Measurements from ENCODE around the gene RRAD. TPM values are rescaled to one million over a fixed set of nuclear protein-coding genes. Genes with fewer than 3 reads are reported as not detected.
A peak's percentile ranks its signal among the peaks of the same experiment; 100 is the strongest.

Gene RRAD
- total RNA-seq, 1 experiment from 2014 or later, result 2.8 TPM

GRCh38 chr16:66954097-66954659, 28.8 kb upstream of the RRAD start:
- CTCF ChIA-PET, result interaction anchor here (0.5 to 0.6 kb wide), 5 partner anchors 9 to 466 kb away, joined by 3 to 12 read pairs (median 6); no protein-coding TSS in a partner anchor

GRCh38 chr16:66953462-66954096, 28.2 kb upstream of the RRAD start:
- Histone ChIP-seq H3K27ac (ENCODE audit: low read length) (no peak overlapping the region), H3K4me3 (ENCODE audit: low read length) (no peak overlapping the region), H3K79me2 (ENCODE audit: low read length) (no peaks in the 10 kb centered on the region), H3K9me2 (replicated peaks; ENCODE audit: low read length) (no peaks in the 10 kb centered on the region), H2AFZ (ENCODE audit: low read length) (peak overlapping the region; percentile 62), H3K4me2 (ENCODE audit: low read length) (no peak overlapping the region), H3F3A (ENCODE audit: low read length, unreplicated experiment) (no peaks in the 10 kb centered on the region), H3K9ac (ENCODE audit: low read length) (no peak overlapping the region), H3K27me3 (ENCODE audit: low read length) (no peaks in the 10 kb centered on the region), H3K9me3 (ENCODE audit: low read length) (no peaks in the 10 kb centered on the region), H3K4me1 (ENCODE audit: insufficient read depth, low read length) (no peaks in the 10 kb centered on the region), H3K36me3 (ENCODE audit: low read depth, low read length) (no peaks in the 10 kb centered on the region), H4K20me1 (ENCODE audit: low read length) (no peaks in the 10 kb centered on the region)
- intact Hi-C loops (cut with micrococcal nuclease), result loop anchor here (1.0 to 5.0 kb wide), 2 partner anchors 204 to 232 kb away; partner anchors contain the start of genes FBXL8 and TRADD
- ATAC-seq (no peak), DNase-seq (no peak)
- CTCF ChIA-PET, result interaction anchor here (0.5 to 0.6 kb wide), 6 partner anchors 10 to 527 kb away, joined by 3 to 12 read pairs (median 5); no protein-coding TSS in a partner anchor
- TF ChIP-seq CTCF (conservative IDR thresholded peaks at IDR 0.05; ENCODE audit: low read depth, low read length), result no peak
- no TSS peak for BruUV-seq (replicated peaks)
- POLR2A ChIA-PET (ENCODE audit: unreplicated experiment), result no interaction called here

More at GRCh38 chr16:66954097-66954659, 28.8 kb upstream of the RRAD start:
- no peaks in the 10 kb centered on the region for H3F3A ChIP-seq (ENCODE audit: low read length, unreplicated experiment)
- no peak overlapping the region for H3K27ac ChIP-seq (ENCODE audit: low read length)
- no peaks in the 10 kb centered on the region for H4K20me1 ChIP-seq (ENCODE audit: low read length)
- H3K9ac ChIP-seq (ENCODE audit: low read length), result no peak overlapping the region
- no peaks in the 10 kb centered on the region for H3K9me3 ChIP-seq (ENCODE audit: low read length)
- no peaks in the 10 kb centered on the region for H3K36me3 ChIP-seq (ENCODE audit: low read depth, low read length)
- POLR2A ChIA-PET (ENCODE audit: unreplicated experiment), result no interaction called here
- no peaks in the 10 kb centered on the region for H3K9me2 ChIP-seq (replicated peaks; ENCODE audit: low read length)
- H3K4me2 ChIP-seq (ENCODE audit: low read length), result no peak overlapping the region
- intact Hi-C loops (cut with micrococcal nuclease), result loop anchor here (1.0 to 5.0 kb wide), 2 partner anchors 203 to 231 kb away; partner anchors contain the start of genes FBXL8 and TRADD
- TF ChIP-seq EZH2phosphoT487 (IDR thresholded peaks at IDR 0.05; ENCODE audit: borderline replicate concordance, low read length) (no peak), EZH2 (IDR thresholded peaks at IDR 0.05; ENCODE audit: low read length, unreplicated experiment) (no peak), CTCF (conservative IDR thresholded peaks at IDR 0.05; ENCODE audit: low read depth, low read length) (peak; percentile 80)
- ATAC-seq, result peak; percentile 82
- no peak overlapping the region for H3K4me3 ChIP-seq (ENCODE audit: low read length)
- no TSS peak for BruUV-seq (replicated peaks)
- no peaks in the 10 kb centered on the region for H3K79me2 ChIP-seq (ENCODE audit: low read length)
- H3K4me1 ChIP-seq (ENCODE audit: insufficient read depth, low read length), result no peaks in the 10 kb centered on the region
- H2AFZ ChIP-seq (ENCODE audit: low read length), result peak overlapping the region; percentile 62
- DNase-seq, result peak; percentile 81
- no peaks in the 10 kb centered on the region for H3K27me3 ChIP-seq (ENCODE audit: low read length)
